Measurements from ENCODE around the gene PROB1. TPM values are rescaled to one million over a fixed set of nuclear protein-coding genes. Genes with fewer than 3 reads are reported as not detected.
A peak's percentile ranks its signal among the peaks of the same experiment; 100 is the strongest.
"Not testable (repeated sequence)": the region's sequence is repeated elsewhere in the genome, so short reads cannot be mapped to it uniquely, and the experiment has no call there.

The PROB1 gene
- polyA plus RNA-seq, 3 donors from 2014 or later, result 0.39 to 1.4 TPM; not detected in 1

- Mint-ChIP-seq H3K27ac (no peak overlapping the region), H3K4me3 (peak overlapping the region; percentile 25 to 92 (median 90)), H3K9me3 (no peaks in the 10 kb centered on the region), H3K27me3 (ENCODE audit: low read depth in 3 of 3) (peaks cover 15 to 17% (median 15%) of the 10 kb centered on the region in 3 donors), H3K4me1 (peaks cover 40 to 41% of the 10 kb centered on the region in 2 donors), H3K36me3 (peaks cover 0 to 2% (median 0%) of the 10 kb centered on the region in 3 donors)
- DNase-seq, result peak; percentile 58 to 63 (median 59)
Measured at GRCh38 chr5:139394123-139394653, 716 bp downstream of the PROB1 start.

DNA sequence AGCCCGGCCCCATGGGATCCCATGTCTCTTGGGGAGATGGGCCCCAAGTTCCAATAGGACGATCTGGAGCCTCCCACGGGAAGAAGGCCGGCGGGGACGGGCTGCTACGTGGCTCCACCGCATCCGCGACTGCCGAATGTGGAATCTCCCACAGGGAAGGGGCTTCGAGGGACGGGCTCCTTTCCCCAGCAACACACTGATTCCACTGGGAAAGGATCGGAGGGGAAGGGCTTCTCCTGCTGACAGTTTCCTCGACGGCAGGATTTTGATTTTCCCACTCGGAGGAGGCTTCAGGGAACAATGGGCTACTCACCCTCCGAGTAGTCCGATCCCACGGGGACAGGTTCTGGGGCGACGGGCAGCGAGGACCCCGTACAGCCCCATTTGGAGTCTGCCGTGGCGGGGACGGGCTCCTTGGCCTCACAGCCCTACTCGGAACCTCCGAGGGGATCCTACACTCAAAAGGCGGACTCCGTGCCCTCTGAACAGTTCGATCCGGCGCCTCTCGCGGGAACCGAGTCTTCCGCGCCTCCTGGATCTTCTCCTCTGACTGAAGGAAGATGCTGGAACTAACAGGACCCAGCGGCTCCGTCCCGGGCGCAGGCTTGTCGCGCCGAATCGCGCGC, 1.3 kb downstream of the PROB1 start:
- no peak for DNase-seq
- no peaks in the 10 kb centered on the region for H3K36me3 Mint-ChIP-seq
- peaks cover 15 to 17% (median 17%) of the 10 kb centered on the region in 3 donors for H3K27me3 Mint-ChIP-seq (ENCODE audit: low read depth in 3 of 3)
- H3K9me3 Mint-ChIP-seq, result no peaks in the 10 kb centered on the region
- peaks cover 41 to 44% of the 10 kb centered on the region in 2 donors for H3K4me1 Mint-ChIP-seq
- peak overlapping the region in 3 of 6 donors; percentile 40 to 64 (median 49) for H3K27ac Mint-ChIP-seq
- peak overlapping the region; percentile 86 to 92 (median 91) for H3K4me3 Mint-ChIP-seq

GRCh38 chr5:139392678-139393496, 2.0 kb downstream of the PROB1 start:
- Mint-ChIP-seq H3K36me3 (no peaks in the 10 kb centered on the region), H3K27me3 (ENCODE audit: low read depth in 3 of 3) (peaks cover 15 to 17% (median 17%) of the 10 kb centered on the region in 3 donors), H3K9me3 (no peaks in the 10 kb centered on the region), H3K27ac (peak overlapping the region; percentile 48 to 82 (median 70)), H3K4me3 (peak overlapping the region; percentile 86 to 92 (median 91)), H3K4me1 (peaks cover 41 to 50% of the 10 kb centered on the region in 2 donors)
- DNase-seq, result peak; percentile 73 to 77 (median 74)

- H3K4me3 Mint-ChIP-seq, result peak overlapping the region; percentile 86 to 92 (median 91)
- H3K4me1 Mint-ChIP-seq, result peaks cover 41 to 53% of the 10 kb centered on the region in 2 donors
- peaks cover 15 to 19% (median 17%) of the 10 kb centered on the region in 3 donors for H3K27me3 Mint-ChIP-seq (ENCODE audit: low read depth in 3 of 3)
- H3K27ac Mint-ChIP-seq, result peak overlapping the region in 1 of 6 donors; percentile 67
- H3K36me3 Mint-ChIP-seq, result no peaks in the 10 kb centered on the region
- H3K9me3 Mint-ChIP-seq, result no peaks in the 10 kb centered on the region
- no peak for DNase-seq
Measured at GRCh38 chr5:139392324-139392677, 2.6 kb downstream of the PROB1 start.

DNA sequence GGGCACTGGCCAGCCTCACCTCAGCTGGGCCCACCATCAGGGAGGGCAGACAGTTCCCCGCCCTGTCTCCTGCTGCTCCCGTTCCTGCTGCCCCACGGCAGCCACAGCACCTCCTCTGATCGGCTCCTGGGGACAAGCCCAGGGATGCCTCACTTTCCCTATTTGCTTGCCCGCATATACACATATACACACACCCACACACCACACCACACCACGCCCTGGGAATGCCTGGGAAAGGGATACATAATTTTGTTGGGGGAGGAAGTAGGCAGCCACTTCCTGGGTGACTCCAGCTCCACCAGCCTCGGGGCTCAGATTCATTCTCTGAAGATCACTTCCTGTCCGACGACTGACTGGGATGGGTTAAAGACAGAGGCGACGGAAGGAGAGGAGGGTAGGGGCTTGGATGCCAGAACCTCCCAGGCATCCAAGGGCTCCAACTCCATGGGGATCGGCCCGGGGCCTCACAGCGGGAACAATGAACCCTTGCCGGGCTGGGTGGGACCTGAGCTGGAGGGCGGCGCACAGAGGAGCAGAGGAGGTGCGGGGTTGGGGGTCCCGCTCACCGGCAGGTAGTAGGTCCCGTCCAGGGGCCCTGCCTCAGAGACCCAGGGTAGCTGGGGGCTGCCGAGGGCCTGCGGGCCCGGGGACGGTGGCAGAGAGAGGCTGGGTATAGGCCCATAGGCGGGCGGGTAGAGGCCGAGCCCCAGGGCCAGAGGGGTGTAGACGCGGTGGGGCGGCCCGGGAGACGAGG, 3.2 kb downstream of the PROB1 start:
- Mint-ChIP-seq H3K27ac (peak overlapping the region; percentile 86 to 96 (median 92)), H3K4me1 (peaks cover 41 to 53% of the 10 kb centered on the region in 2 donors), H3K27me3 (ENCODE audit: low read depth in 3 of 3) (peaks cover 15 to 17% (median 17%) of the 10 kb centered on the region in 3 donors), H3K9me3 (no peaks in the 10 kb centered on the region), H3K36me3 (no peaks in the 10 kb centered on the region), H3K4me3 (peak overlapping the region; percentile 55 to 84 (median 77))
- no peak for DNase-seq

- H3K4me1 Mint-ChIP-seq, result peaks cover 47 to 58% of the 10 kb centered on the region in 2 donors
- H3K9me3 Mint-ChIP-seq, result no peaks in the 10 kb centered on the region
- no peaks in the 10 kb centered on the region for H3K36me3 Mint-ChIP-seq
Measured at GRCh38 chr5:139390639-139391569, 4.0 kb downstream of the PROB1 start.

GRCh38 chr5:139389701-139390638, 4.9 kb downstream of the PROB1 start, which contains the start of gene MZB1:
Gene MZB1, minus strand, starts transcription at chr5:139389913. Its CDS starts 57 bp downstream, at chr5:139389856.
- DNase-seq, result peak; percentile 85 to 91 (median 89)
- Mint-ChIP-seq H3K4me1 (peaks cover 56 to 67% of the 10 kb centered on the region in 2 donors), H3K36me3 (no peaks in the 10 kb centered on the region), H3K27ac (peak within 1 kb of the TSS; percentile 86 to 96 (median 92)), H3K4me3 (peak within 1 kb of the TSS; percentile 55 to 84 (median 77)), H3K9me3 (no peaks in the 10 kb centered on the region), H3K27me3 (ENCODE audit: low read depth in 3 of 3) (peaks cover 13 to 17% (median 17%) of the 10 kb centered on the region in 3 donors)

More at GRCh38 chr5:139390639-139391569, 4.0 kb downstream of the PROB1 start:
- Mint-ChIP-seq H3K4me3 (peak overlapping the region; percentile 55 to 84 (median 77)), H3K27ac (peak overlapping the region; percentile 86 to 96 (median 92)), H3K27me3 (ENCODE audit: low read depth in 3 of 3) (peaks cover 13 to 17% (median 17%) of the 10 kb centered on the region in 3 donors)
- no peak for DNase-seq

DNA sequence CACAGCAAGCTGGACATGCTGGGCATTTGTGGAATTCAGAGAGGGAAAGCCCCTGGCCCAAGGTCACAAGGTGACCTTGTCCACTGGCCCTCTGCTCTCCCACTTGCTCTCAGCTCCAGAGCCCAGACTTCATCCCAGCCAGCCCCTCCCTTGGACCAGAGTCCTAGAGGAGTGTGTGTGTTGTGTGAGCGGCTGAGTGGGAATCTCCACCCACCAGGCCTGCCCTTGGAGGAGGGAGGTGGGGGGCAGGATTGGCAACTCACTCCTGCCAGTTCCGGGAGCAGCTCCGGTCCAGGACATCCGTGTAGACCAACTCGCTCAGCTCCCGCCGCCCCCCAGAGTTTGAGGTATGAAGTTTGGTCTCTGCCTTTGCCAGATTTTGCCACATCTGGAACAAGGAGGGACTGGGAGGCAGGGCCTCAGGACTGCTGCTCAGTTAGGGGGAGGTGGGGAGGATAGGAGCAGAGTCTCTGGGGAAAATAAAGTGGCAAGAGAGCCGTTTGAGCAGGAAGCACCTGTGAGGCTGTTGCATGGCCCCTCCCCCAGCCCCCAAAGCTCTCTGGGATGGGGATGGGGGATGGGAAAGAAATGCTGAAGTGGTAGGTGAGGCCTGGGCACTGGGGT, 6.6 kb downstream of the PROB1 start:
- Mint-ChIP-seq H3K27me3 (ENCODE audit: low read depth in 3 of 3) (peaks cover 13 to 17% (median 17%) of the 10 kb centered on the region in 3 donors), H3K27ac (peak overlapping the region in 2 of 6 donors; percentile 16 to 23), H3K9me3 (no peaks in the 10 kb centered on the region), H3K36me3 (no peaks in the 10 kb centered on the region), H3K4me3 (no peak overlapping the region), H3K4me1 (peaks cover 62 to 73% of the 10 kb centered on the region in 2 donors)
- DNase-seq, result no peak

DNA sequence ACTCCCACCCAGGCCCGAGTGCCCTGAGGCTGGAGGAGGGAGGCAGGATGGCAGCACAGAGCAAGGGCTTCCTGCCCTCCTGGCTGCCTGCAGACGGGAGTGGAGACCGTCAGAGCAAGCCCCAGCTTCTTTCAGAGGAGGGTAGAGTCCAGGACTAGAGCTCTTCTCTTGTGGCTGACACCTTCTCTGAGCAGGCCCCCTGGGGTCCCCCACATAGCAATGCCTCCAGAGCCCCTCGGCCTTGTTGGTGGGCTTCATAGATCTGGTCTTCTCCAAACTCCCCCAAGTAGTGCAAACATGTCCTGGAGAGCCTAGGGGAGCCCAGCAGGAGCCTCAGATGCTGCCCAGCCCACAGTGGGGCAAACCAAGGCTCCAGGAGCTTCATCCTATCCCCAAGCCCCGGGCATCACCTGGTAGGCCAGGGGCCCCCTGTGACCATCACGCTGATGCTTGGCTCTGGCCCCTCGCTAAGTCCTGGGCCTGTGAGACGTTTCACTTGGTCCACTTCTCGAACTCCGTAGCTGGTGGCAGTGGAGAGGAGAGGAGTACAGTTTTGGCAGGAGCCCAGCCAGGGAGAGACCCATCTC, 7.2 kb downstream of the PROB1 start:
- H3K4me1 Mint-ChIP-seq, result peaks cover 56 to 66% of the 10 kb centered on the region in 2 donors
- H3K27ac Mint-ChIP-seq, result peak overlapping the region in 4 of 6 donors; percentile 7 to 45 (median 28)
- no peak overlapping the region for H3K4me3 Mint-ChIP-seq
- H3K27me3 Mint-ChIP-seq (ENCODE audit: low read depth in 3 of 3), result peaks cover 13 to 17% (median 16%) of the 10 kb centered on the region in 3 donors
- no peaks in the 10 kb centered on the region for H3K36me3 Mint-ChIP-seq
- no peak for DNase-seq
- H3K9me3 Mint-ChIP-seq, result no peaks in the 10 kb centered on the region

DNA sequence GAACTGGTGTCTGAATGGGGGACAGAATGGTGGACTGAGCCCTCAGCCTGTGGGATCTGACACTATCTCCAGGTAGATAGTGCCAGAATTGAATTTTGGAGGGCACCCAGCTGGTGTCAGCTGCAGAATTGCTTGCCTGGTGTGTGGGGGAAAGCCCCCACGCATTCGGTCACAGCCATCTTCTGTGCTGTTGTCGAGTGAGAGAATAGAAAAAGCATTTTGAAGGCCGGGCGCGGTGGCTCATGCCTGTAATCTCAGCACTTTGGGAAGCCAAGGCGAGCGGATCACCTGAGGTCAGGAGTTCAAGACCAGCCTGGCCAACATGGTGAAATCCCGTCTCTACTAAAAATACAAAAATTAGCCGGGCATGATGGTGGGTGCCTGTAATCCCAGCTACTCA, 7.9 kb downstream of the PROB1 start:
- H3K9me3 Mint-ChIP-seq, H3K4me3 Mint-ChIP-seq, H3K36me3 Mint-ChIP-seq, DNase-seq: not testable (repeated sequence)
- Mint-ChIP-seq H3K4me1 (peaks cover 53 to 65% of the 10 kb centered on the region in 2 donors), H3K27me3 (ENCODE audit: low read depth in 3 of 3) (peaks cover 13 to 17% (median 14%) of the 10 kb centered on the region in 3 donors), H3K27ac (peak overlapping the region in 3 of 6 donors; percentile 61 to 94 (median 85))

- H3K27me3 Mint-ChIP-seq (ENCODE audit: low read depth in 3 of 3), result peaks cover 10 to 13% (median 11%) of the 10 kb centered on the region in 3 donors
- H3K27ac Mint-ChIP-seq, result peak overlapping the region in 5 of 6 donors; percentile 20 to 94 (median 85)
- H3K9me3 Mint-ChIP-seq, result no peaks in the 10 kb centered on the region
- peaks cover 43 to 56% of the 10 kb centered on the region in 2 donors for H3K4me1 Mint-ChIP-seq
- no peaks in the 10 kb centered on the region for H3K36me3 Mint-ChIP-seq
- DNase-seq, result no peak
- H3K4me3 Mint-ChIP-seq, result peak overlapping the region in 3 of 5 donors; percentile 8 to 91 (median 84)
Measured at GRCh38 chr5:139386050-139386438, 8.9 kb downstream of the PROB1 start.
